Breast epithelium (tissue), 3 donors: ENCODE results near the gene ELOB.

Experiments used
- CTCF ChIP-seq, 3 donors: fragments of 450-650 bp; IDR thresholded peaks; one replicate each; pipeline ENCODE4 v1.5.1; 2016 to 2017; ENCODE audit warnings: antibody characterized with exemption in 3 of 3, mild to moderate bottlenecking in 3 of 3, moderate library complexity in 3 of 3
- POLR2A ChIP-seq: fragments of 450-650 bp; IDR thresholded peaks from one replicate; pipeline ENCODE4 v1.6.1; 2016; ENCODE audit warnings: antibody characterized with exemption, mild to moderate bottlenecking, moderate library complexity
- POLR2AphosphoS5 ChIP-seq, 3 donors: sonication (generic); formaldehyde crosslinking; IDR thresholded peaks; one replicate each; pipeline ENCODE4 v1.6.1; 2017; ENCODE audit warnings: antibody characterized with exemption in 3 of 3

- TF ChIP-seq CTCF (IDR thresholded peaks at IDR 0.05): no peak
- no peak for TF ChIP-seq POLR2AphosphoS5 (IDR thresholded peaks at IDR 0.05)
- no peak for TF ChIP-seq POLR2A
Measured at GRCh38 chr16:2751577-2752034, 25.5 kb downstream of the ELOB start.
